AG04450 (cell line): ENCODE data around the gene GMDS. TPM values are rescaled to one million over a fixed set of nuclear protein-coding genes. Genes with fewer than 3 reads are reported as not detected.

Experiments used
- CTCF ChIA-PET: fragments of 300-600, 350-600 bp; formaldehyde crosslinking; extraction: SDS; loops from one replicate; lab custom pipeline; 2022; ENCODE audit warnings: antibody characterized with exemption, inconsistent platforms; lab: Charles Lee
- POLR2A ChIA-PET: fragments of 350-600 bp; formaldehyde crosslinking; extraction: SDS; loops from one replicate; lab custom pipeline; 2021; ENCODE audit warnings: antibody characterized with exemption, inconsistent platforms; lab: Yijun Ruan, JAX
- DNase-seq: peaks from one replicate; pipeline ENCODE4 v3.0.0-alpha.2; 2011; ENCODE audit warnings: low read depth, low spot score
- H3K27ac ChIP-seq: one replicate; pipeline ENCODE4 v1.5.1; 2012; ENCODE audit warnings: low read depth, low read length, control low read depth
- H3K27me3 ChIP-seq: one replicate; pipeline ENCODE4 v1.6.0; 2012; ENCODE audit warnings: low read length; ENCODE audit not compliant: control insufficient read depth, insufficient read depth
- H3K4me3 ChIP-seq: 2 replicates; pipeline ENCODE4 v1.5.1; 2011; ENCODE audit warnings: mild to moderate bottlenecking, low read depth, low read length, control low read depth
- H3K9me3 ChIP-seq: 2 replicates; pipeline ENCODE4 v1.5.1; 2012; ENCODE audit warnings: low read length; ENCODE audit not compliant: control insufficient read depth, insufficient read depth
- polyA plus RNA-seq: library from polyadenylated mRNA; depleted of rRNA; stranded (reverse); fragments of >200 nt; gene quantifications from 2 replicates; pipeline ENCODE4 v1.2.3, GENCODE V29; 2011
- TF ChIP-seq, protein P1 (sequence below): IDR thresholded peaks from 2 replicates; pipeline ENCODE4 v1.5.1; 2011; ENCODE audit warnings: low read depth, low read length, control low read depth, inconsistent platforms

The GMDS gene
- polyA plus RNA-seq, 1 experiment = 26.4 TPM

- DNase-seq = no peak
- ChIA-PET POLR2A (interaction anchor here (1.0 kb wide), 1 partner anchor 11 kb away, joined by 3 read pairs; no protein-coding TSS in a partner anchor), CTCF (interaction anchor here (0.7 to 7.0 kb wide), 37 partner anchors 10 to 1329 kb away, joined by 3 to 72 read pairs (median 4); partner anchors contain the start of genes FOXC1 and MYLK4)
- no peak overlapping the region for H3K27ac ChIP-seq
- H3K27me3 ChIP-seq = peaks cover 45% of the 10 kb centered on the region
- TF ChIP-seq, protein P1, sequence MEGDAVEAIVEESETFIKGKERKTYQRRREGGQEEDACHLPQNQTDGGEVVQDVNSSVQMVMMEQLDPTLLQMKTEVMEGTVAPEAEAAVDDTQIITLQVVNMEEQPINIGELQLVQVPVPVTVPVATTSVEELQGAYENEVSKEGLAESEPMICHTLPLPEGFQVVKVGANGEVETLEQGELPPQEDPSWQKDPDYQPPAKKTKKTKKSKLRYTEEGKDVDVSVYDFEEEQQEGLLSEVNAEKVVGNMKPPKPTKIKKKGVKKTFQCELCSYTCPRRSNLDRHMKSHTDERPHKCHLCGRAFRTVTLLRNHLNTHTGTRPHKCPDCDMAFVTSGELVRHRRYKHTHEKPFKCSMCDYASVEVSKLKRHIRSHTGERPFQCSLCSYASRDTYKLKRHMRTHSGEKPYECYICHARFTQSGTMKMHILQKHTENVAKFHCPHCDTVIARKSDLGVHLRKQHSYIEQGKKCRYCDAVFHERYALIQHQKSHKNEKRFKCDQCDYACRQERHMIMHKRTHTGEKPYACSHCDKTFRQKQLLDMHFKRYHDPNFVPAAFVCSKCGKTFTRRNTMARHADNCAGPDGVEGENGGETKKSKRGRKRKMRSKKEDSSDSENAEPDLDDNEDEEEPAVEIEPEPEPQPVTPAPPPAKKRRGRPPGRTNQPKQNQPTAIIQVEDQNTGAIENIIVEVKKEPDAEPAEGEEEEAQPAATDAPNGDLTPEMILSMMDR = no peak
- peaks cover 9% of the 10 kb centered on the region; the same call in 1 of the 2 replicates for H3K9me3 ChIP-seq
- no peak overlapping the region for H3K4me3 ChIP-seq
Measured at GRCh38 chr6:1597121-1597744, 648.2 kb downstream of the GMDS start.

DNA sequence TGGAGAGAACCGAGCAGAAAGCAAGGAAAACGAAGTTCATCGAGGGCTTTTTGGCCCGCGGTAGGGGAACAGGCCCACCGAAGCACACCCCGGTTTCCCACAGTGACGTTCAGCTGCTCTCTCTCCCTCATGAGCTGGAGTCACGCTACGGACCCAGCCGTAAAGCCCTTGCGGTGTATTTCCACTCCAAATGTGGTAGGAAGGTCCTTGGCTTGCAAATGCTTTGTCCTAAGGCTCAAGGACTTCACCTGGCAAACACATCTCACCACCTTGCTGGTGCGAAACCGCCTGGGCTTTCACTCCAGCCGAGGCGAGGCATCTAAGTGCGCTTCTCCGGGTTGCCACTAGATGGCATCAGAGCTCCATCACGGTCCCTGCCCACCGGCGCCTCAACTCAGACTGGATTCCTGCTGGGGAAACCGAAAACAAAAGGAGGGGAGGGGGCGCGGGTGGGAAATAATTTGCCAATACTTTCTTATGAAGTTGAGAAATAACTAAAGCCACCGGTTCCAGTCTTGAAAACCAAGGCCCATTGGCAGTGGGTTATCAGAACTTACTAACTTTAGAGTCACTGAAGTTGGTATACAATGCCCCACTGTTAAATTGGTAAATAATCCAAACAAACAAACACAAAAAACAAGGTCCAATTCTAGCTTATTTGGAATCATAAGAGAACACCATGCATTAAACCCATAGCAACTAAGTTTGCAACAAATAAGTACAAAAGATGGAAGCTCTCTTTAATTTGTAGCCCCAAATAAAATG, 649.1 kb downstream of the GMDS start:
- POLR2A ChIA-PET = no interaction called here
- Histone ChIP-seq H3K27ac (no peak overlapping the region), H3K27me3 (peaks cover 40% of the 10 kb centered on the region), H3K4me3 (peak overlapping the region; percentile 58), H3K9me3 (peaks cover 4% of the 10 kb centered on the region; the same call in 1 of the 2 replicates)
- DNase-seq = no peak
- CTCF ChIA-PET = interaction anchor here (0.5 to 7.0 kb wide), 52 partner anchors 11 to 1467 kb away, joined by 3 to 72 read pairs (median 4); partner anchors contain the start of genes FOXC1 and MYLK4
- TF ChIP-seq, protein P1 = peak; percentile 93

GRCh38 chr6:1595271-1596087, 649.9 kb downstream of the GMDS start:
- no peak for DNase-seq
- TF ChIP-seq, protein P1 = no peak
- Histone ChIP-seq H3K9me3 (peaks cover 3% of the 10 kb centered on the region; the same call in 1 of the 2 replicates), H3K27ac (no peak overlapping the region), H3K4me3 (peak overlapping the region; percentile 58; the same call in 1 of the 2 replicates), H3K27me3 (peaks cover 33% of the 10 kb centered on the region)
- ChIA-PET POLR2A (no interaction called here), CTCF (interaction anchor here (0.5 to 7.0 kb wide), 30 partner anchors 10 to 1468 kb away, joined by 3 to 72 read pairs (median 5); partner anchors contain the start of gene MYLK4)

GRCh38 chr6:1594445-1595200, 650.8 kb downstream of the GMDS start:
- Histone ChIP-seq H3K4me3 (no peak overlapping the region), H3K9me3 (peaks cover 3% of the 10 kb centered on the region; the same call in 1 of the 2 replicates), H3K27ac (no peak overlapping the region), H3K27me3 (peaks cover 34% of the 10 kb centered on the region)
- TF ChIP-seq, protein P1 = no peak
- no peak for DNase-seq
- ChIA-PET POLR2A (no interaction called here), CTCF (interaction anchor here (0.6 to 7.0 kb wide), 10 partner anchors 33 to 1156 kb away, joined by 4 to 72 read pairs (median 20); partner anchors contain the start of gene MYLK4)
